GM21737 (cell line): ENCODE results near the gene FER.
"Not testable (repeated sequence)": the region's sequence is repeated elsewhere in the genome, so short reads cannot be mapped to it uniquely, and the experiment has no call there.

Source experiments
- ATAC-seq: cut with Tn5 transposase; IDR thresholded peaks from one replicate; pipeline ENCODE4 v1.9.1; 2021; ENCODE audit warnings: mild to moderate bottlenecking, moderate library complexity; ENCODE audit not compliant: unreplicated experiment

Gene FER

DNA sequence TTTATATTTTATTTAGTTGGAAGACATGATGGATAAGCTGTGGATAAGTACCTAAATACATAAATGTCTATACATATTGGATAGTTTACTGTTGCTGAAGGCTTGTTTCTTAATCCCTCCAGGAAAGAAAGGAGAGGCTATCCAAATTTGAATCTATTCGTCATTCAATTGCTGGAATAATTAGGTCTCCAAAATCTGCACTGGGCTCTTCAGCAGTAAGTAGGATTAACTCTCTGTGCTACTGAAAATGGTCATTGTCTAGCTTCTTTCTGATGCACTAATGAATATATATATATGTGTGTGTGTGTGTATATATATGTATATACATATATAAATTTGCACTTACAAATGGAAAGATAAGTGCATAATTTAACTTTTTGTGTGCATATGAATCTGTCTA lies 198.3 kb downstream of the FER start:
- ATAC-seq = no peak

DNA sequence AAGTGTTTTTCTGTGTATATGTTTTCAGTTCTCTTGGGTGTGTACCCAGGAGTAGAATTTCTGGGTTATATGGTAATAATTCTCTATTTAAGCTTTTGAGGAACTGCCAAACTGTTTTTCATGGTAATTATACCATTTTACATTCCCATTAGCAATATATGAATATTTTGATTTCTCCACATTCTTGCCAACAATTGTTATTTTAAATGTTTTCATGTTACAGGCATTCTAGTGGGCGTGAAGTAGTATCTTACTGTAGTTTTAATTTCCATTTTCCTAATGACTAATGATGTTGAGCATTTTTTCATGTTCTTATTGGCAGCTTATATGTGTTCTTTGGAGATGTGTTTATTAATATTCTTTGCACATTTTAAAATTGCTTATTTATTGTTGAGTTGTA lies 199.5 kb downstream of the FER start:
- ATAC-seq = no peak

GRCh38 chr5:108950276-108950675 lies 202.6 kb downstream of the FER start:
- ATAC-seq = no peak

GRCh38 chr5:108953940-108954339 lies 206.2 kb downstream of the FER start:
- no peak for ATAC-seq

- ATAC-seq = no peak
Measured at GRCh38 chr5:108957333-108957732, 209.6 kb downstream of the FER start.

- no peak for ATAC-seq
Measured at GRCh38 chr5:108966910-108967309, 219.2 kb downstream of the FER start.

GRCh38 chr5:108974594-108974993 lies 226.9 kb downstream of the FER start:
- ATAC-seq = no peak

- ATAC-seq = no peak
Measured at GRCh38 chr5:108975697-108976096, 228.0 kb downstream of the FER start.

DNA sequence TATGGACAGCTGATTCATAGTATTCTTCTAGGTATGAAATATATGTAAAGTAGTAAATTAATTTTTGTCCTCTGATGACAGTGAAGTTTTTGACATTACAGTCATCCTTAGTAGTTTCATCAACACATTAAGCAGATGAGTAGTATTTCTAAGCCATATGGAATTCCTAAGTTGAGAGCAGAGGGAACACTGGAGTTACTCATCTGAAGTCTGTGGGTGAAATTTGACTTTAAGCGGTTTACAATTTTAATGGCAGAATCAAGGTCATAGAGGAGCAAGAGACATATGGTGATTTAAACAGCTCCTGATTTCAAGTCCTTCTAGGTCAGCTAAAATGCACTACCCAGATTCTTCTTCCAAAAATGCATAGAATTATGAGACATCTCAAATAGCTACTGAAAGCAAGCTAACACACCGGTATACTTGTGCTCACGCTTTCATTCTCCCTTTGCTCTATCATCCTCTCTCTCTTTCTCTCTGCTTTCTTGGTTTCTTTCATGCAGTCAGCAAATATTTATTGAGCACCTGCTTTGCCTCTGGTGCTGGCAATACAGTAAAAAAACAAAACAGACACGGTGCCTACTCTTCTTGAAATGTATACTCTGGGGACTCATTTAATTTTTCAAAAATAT lies 235.9 kb downstream of the FER start:
- ATAC-seq = no peak

DNA sequence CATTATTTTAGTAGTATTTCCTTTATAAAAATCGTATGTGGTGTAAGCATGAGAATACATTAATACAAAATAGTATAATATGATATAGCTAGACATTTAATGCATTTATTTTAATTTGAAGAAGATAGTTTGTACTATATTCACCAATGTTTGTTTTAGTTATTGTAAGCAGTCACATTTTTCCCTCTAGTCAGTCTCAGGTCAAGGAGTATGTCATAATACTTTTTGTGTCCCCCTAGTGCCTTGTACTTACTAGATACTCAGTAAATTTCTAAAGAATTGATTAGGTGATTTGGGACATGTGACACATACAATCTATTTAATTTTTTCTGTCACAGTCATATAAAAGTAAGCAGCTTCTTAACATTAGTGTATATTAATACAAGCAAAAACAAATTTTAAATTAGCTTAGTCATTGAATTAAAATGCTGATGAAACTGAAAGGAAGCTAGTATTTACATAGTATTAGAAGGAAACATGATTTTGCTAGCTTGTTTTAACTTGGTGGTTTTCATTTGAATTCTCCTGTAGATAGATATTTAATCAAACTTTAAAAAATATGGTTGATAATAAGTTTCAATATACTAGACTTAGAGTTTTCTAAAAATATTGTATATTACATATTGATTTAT lies 242.2 kb downstream of the FER start:
- ATAC-seq = no peak

DNA sequence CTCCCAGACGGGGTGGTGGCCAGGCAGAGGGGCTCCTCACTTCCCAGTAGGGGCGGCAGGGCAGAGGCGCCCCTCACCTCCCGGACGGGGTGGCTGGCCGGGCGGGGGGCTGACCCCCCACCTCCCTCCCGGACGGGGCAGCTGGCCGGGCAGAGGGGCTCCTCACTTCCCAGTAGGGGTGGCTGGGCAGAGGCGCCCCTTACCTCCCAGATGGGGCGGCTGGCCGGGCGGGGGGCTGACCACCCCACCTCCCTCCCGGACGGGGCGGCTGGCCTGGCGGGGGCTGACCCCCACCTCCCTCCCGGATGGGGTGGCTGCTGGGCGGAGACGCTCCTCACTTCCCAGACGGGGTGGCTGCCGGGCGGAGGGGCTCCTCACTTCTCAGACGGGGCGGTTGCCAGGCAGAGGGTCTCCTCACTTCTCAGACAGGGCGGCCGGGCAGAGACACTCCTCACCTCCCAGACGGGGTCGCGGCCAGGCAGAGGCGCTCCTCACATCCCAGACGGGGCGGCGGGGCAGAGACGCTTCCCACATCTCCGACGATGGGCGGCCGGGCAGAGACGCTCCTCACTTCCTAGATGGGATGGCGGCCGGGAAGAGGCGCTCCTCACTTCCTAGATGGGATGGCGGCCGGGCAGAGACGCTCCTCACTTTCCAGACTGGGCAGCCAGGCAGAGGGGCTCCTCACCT lies 244.8 kb downstream of the FER start:
- ATAC-seq = not testable (repeated sequence)

GRCh38 chr5:108993440-108993839 lies 245.7 kb downstream of the FER start:
- ATAC-seq = not testable (repeated sequence)

- ATAC-seq = no peak
Measured at GRCh38 chr5:108997720-108998119, 250.0 kb downstream of the FER start.

- ATAC-seq = no peak
Measured at GRCh38 chr5:108998216-108998615, 250.5 kb downstream of the FER start.

GRCh38 chr5:109003928-109004327 lies 256.2 kb downstream of the FER start:
- ATAC-seq = no peak

- no peak for ATAC-seq
Measured at GRCh38 chr5:109005297-109006009, 257.8 kb downstream of the FER start.

- ATAC-seq = no peak
Measured at GRCh38 chr5:109006129-109006528, 258.4 kb downstream of the FER start.

- no peak for ATAC-seq
Measured at GRCh38 chr5:109016300-109016699, 268.6 kb downstream of the FER start.

GRCh38 chr5:109022056-109022455 lies 274.4 kb downstream of the FER start:
- ATAC-seq = no peak

GRCh38 chr5:109025729-109026128 lies 278.0 kb downstream of the FER start:
- ATAC-seq = not testable (repeated sequence)

DNA sequence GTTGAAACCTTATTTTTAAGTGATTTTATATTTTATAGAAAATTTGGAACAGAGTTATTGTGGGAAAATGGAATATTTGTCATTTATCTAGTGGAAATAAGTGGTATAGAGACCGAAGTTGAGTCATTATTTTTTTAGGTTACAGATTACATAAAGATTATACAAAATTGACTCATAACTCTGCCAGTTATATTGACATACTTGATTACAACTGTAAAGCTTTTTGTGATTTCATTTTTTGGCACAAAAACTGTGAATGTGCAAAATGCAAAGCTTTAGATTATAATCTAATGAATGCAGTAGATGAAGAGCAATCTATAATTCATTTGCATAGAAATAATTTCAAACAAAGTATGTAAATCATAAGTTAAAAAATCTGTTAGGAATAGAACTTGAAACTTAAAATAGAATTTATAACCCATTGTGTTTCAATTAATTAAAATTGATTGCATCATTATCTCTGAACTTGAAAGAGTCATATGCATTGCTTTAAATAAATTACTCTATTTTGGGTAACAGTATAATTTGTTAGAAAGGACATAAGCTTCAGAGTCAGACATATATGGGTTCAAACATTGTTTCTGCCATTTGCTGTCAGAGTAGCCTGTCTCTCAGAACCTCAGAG lies 280.4 kb downstream of the FER start:
- ATAC-seq = no peak
